WI38 (cell line): ENCODE measurements around the gene TCERG1L.

Experiments
- H3K4me3 ChIP-seq: 2 replicates; pipeline ENCODE4 v1.5.1; 2011; ENCODE audit warnings: low read depth, mild to moderate bottlenecking, control low read depth, low read length
- CTCF ChIP-seq: IDR thresholded peaks from 2 replicates; pipeline ENCODE4 v1.5.1; 2012; ENCODE audit warnings: low read depth, mild to moderate bottlenecking, control low read depth, low read length

TCERG1L gene

GRCh38 chr10:131049016-131049415, 262.5 kb downstream of the TCERG1L start:
- no peak for TF ChIP-seq CTCF
- H3K4me3 ChIP-seq: no peak overlapping the region

DNA sequence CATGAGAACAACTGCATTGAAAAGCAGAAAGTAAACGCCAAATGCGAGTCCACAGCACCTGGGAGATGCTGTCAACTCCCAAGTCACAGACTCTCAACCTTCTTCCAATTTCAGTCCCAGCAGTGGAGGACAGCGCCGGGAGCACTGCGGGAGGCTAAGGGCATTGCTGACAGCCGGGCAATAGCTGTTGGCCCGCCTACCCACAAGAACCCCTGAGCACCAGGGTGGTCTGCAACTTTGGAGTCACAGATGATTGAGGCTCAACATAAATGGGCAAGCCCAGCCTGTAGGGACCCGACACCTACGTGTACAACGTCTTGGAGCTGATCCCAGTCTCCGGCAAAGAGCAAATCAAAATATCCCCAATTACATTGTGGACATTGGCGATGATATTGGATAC, 262.9 kb downstream of the TCERG1L start:
- TF ChIP-seq CTCF: no peak
- no peak overlapping the region for H3K4me3 ChIP-seq

- no peak for TF ChIP-seq CTCF
Measured at GRCh38 chr10:131047501-131047900, 264.0 kb downstream of the TCERG1L start.

GRCh38 chr10:131046194-131046593, 265.3 kb downstream of the TCERG1L start:
- no peak for TF ChIP-seq CTCF
- H3K4me3 ChIP-seq: no peak overlapping the region

More at GRCh38 chr10:131047501-131047900, 264.0 kb downstream of the TCERG1L start:
- no peak overlapping the region for H3K4me3 ChIP-seq

GRCh38 chr10:131044379-131045111, 267.0 kb downstream of the TCERG1L start:
- TF ChIP-seq CTCF: no peak
- H3K4me3 ChIP-seq: no peak overlapping the region

- no peak overlapping the region for H3K4me3 ChIP-seq
- no peak for TF ChIP-seq CTCF
Measured at GRCh38 chr10:131043039-131043691, 268.4 kb downstream of the TCERG1L start.
